IPS DF 4.7 (cell line): ENCODE data around the gene SSR2.

ENCODE experiments used
- DNase-seq: peaks from one replicate; pipeline ENCODE4 v3.0.0-alpha.2; 2013; ENCODE audit warnings: low spot score; ENCODE audit errors: extremely low read depth

Gene SSR2

DNA sequence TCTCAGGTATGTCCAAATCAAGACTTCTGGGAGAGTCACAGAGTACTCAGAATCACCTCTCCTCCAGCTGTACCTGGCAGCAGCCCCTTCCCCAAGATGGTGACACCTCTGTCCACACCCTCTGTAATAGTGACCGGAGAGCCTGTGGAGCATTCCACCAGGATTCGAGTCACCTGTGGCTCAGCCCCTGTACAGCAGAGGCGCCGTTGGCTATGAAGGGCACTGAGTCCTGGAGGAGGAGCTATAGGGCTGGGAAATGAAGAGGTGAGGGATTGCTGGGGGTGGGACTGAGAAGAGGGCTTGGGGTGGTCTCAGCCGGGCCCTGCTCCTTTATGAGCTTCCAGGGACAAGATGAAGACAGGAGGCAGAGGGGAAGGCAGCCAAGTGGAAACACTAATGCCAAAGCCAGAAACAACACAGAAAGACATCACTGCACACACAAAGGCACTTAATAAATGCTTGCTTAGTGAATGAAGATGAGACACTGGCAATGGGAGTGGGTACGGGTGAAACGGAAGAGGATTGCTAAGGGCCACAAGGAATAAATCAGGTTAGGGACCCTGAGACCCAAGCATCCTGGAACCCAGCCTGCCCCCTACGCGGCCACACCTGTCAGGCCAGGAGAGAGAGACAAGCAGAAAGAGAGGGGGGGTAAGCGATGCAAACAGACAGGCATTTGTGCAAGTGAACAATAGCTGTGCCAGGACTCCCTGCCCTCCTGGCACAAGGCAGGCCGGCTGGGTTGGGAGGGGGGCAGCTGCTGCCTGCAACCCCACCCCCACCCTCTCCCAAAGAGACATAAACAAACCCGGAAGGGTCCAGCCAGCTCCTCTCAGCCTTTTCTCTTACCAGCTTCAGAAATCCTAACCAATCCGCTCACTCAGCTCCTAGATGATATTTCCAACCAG is 46.3 kb downstream of the SSR2 start:
- no peak for DNase-seq

DNA sequence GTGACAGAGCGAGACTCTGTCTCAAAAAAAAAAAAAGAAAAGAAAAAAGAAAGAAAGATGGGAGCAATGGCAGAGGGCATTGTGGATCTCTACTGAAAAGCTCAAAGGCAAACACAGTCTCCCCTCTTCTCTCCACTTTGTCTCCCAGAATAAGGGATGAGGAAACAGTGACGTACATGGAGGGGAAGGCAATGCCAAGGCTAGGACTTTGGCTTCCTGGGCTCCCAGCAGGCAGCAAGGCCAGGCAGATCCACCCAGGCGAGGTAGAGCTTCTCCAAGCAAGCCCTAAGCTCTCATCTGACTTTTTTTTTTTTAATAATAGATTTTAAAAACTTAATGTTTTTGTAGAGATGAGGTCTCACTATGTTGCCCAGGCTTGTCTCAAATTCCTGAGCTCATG is 47.0 kb downstream of the SSR2 start:
- no peak for DNase-seq

DNA sequence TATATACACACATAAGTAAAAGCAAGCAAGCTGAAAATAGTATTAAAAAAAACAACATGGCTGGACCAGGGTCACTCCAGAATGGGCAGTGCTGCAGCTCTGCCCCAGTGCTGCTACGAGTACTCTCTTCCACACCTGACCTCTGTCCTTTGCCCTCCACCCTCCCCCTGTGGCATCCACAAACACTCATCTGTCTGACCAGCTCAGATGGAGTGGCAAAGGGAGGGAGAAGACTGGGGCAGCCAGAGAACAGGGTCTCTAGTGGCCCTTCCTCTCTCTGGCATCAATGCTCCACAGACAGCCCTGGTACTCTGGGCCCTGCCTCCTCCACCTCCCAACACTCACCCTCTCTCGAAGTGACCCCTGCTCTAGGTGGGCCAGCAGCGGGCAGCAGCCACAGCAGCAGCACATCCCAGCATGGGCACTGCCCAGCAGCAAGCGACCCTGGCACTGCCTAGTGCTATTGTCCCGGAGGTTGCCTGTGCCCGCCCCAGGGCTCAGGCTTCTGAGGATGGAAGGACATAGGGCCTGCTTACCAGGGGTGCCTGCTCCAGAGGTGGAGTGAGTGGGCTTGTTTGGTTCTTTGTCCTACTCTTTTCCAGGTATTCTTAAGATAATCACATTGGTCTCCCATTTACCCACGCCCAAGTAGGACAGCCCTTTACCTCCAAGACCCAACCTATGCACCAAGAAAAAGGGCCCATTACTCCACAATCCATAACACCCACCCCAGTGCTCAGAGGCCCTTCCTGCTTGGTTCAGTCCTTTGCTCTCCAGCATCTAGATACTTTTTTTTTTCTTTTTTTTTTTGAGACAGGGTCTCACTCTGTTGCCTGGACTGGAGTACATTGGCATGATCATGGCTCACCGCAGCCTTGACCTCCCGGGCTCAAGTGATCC is 48.6 kb downstream of the SSR2 start:
- no peak for DNase-seq

DNA sequence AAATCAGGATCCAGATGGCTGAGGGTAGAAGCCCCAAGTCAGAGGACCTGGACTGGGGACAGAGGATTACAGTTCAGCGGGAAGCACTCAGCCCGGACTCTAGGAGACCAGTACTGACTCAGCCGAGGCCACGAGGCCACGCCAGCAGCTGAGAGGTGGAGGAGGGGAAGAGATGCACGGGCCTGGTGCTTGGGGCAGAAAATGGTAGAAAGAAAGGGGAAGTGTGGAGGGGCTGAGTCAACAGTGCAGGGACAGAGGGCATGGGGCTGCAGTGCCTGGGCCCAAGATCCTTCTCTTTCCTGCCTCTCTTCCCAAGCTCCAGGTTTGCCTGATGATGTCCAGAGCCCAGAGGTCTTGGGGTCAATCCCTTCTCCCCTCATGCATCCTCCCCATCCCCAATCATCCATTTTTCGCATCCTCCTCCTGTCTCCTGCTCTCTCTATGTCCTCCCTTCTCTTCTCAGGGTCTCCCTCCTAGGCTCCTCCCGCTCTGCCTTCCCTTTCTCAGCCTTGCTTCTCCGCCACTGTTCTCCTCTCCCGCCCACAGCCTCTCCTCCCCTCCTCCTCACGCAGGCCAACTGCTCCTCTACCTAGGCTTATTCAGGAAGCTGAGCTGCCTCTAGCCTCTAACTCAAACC is 50.1 kb downstream of the SSR2 start:
- no peak for DNase-seq

DNA sequence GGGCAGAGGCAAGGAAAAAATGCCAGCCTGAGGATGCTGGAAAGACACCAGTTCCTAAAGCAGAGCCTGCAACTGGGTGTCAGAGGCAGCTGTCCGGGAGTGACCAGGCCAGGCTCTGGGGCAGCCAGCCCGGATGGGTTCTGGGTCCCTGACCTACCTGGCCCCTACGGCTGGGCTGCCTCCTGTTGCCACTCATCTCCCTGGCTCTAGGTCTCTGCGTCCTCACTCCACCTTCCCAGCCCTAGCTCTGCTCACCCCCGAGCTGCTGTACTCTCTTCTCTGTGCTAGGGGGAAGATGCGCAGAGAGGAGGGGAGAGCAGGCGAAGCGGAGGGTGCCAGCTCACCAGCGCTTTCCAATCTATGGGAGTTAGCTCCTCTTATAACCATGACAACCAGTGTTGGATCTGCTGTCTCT is 51.4 kb downstream of the SSR2 start:
- no peak for DNase-seq

DNA sequence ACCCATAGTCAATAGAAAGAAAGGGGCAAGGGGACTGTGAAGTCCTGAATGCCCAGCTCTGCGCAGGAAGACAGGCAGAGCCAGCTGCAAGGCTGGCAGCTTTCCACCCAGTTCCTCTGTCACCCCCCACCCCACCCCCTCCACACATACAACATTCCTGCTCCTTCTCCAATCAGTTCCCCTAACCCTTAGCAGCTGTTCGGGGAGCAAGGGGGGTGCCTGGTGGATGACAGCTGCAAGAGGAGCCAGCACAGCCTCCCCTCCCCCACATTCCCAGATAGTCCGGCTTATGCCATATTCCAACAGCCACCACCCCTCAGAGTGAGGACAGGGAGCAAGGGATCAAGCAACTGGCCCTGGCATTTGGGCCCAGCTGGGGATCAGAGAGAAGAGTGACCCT is 52.1 kb downstream of the SSR2 start:
- no peak for DNase-seq

DNA sequence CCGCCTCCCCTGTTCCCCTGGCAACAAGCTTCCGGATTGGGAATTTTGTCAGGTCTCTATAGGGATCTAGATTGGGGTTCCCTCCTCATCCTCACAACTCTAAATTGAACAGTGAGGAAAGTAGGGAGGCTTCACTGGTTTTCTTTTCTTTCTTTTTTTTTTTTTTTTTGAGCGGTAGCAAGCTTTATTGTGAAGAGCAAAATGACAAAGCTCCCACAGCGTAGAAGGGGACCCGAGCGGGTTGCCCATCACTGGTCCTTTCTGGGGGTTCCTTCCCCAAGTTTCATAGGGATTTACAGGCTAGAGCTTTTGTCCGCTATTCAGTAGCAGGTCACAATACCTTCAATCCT is 52.7 kb downstream of the SSR2 start:
- no peak for DNase-seq

DNA sequence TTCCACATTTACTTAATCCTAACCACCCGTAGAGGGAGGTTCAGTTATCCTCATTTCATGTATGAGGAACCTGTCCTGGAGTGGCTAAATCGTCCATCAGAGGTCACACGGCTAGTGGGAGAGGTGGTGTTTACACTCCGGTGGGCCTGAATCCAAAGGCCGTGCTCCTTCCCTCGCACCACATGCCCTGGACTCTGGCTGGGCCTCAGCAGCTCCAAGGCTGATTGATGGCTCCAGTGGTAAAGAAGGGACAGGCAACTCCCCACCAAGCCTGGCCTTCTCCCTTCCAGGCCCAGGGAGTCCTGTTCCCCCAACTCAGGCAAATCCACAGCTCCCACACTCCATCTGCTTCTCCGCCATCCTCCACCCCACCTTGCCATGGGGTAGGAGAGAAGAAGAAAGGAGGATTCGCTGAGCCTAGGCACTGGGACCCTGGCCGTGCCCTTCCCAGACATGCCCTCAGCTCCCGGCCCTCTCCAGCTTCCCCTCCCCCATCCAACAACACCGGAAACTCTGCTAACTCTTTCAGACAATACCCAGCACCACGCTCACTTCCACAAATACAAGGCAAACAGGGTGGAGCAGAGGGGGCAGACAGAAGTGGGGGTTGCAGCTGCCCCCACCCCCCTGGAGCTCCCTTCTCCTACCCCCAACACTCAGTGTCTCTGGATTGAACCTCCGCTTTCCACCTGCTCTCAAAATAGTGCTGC is 53.3 kb downstream of the SSR2 start:
- no peak for DNase-seq

DNA sequence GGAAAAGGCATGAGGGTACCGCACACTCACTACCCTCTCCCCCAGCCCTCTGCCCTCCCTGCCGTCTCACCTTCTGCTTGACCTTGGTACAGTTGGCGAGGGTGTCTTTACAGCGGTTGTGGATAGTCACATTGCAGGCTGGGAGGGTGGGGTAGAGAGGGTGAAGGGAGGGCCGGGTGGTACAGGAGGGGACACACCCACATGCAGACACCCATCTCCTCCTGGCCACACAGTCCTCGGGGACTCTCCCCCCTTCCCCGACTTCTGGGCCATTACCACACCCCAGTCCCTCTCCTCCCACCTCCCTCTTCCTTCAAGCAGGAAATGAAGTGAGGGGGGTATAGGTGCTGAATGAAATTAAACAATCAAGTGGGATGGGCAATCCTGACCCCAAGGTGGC is 54.0 kb downstream of the SSR2 start:
- DNase-seq = no peak

DNA sequence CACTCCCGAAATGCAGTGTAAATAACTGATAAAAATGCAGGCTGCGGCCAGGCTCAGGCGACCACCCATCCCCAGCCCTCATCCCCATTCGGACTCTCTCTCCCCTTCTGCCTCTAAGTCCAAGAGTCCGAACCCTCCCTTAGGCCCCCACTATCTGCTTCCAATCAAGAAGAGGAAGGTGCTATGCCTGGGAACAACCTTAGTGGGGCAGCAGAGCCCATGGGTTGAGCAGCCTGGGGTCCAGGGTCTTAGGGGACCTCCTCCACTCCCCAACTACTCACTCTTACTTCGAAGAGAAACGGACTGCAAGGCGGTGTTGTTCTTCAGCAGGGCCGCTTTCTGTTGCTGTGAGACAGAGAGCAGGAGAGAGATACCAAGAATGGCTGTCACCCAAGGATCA is 54.6 kb downstream of the SSR2 start:
- no peak for DNase-seq

DNA sequence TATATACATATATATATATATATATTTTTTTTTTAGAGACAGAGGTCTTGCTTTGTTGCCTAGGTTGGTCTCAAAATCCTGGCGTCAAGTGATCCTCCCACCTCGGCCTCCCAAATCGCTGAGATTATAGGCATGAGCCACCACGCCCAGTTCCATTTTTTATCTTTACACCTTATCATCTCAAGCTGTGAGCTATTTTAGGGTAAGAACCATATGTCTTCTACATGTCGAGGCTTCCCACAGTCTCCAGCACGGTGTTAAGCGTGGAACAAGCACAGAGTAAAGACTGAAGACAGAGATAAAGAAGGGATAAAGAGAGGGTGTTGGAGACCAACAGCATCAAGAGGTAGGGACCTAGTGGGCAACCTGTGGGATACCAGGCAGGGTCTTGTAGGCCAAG is 56.6 kb downstream of the SSR2 start:
- DNase-seq = no peak

DNA sequence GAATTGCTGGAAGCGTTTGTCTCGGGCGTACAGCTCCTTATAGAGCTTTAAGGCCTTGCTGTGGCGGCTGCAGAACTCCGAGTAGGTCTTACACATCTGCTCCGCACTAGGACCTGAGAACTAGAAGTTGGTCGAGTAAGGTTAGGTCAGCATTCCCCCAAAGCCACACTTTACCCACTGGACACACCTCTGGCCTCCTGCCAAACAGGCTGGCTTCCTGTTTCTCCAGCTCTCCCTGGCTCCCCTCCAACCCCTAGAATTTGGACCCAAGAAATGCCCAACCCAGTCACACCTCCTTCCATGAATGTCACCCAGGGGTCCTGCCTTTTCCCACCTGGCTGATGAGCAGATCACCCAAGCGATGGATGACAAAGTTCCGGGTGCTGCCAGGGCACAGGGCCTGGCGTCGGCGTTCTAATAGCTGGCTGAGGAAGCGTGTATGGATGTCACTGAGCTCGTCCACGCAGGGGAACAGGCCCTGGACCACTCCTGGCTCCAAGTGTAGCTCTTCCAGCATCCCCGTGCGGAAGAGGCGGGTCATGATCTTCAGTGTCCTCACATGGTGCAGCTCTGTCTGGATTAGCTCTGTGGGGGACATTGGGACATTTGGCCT is 58.0 kb downstream of the SSR2 start:
- no peak for DNase-seq

DNA sequence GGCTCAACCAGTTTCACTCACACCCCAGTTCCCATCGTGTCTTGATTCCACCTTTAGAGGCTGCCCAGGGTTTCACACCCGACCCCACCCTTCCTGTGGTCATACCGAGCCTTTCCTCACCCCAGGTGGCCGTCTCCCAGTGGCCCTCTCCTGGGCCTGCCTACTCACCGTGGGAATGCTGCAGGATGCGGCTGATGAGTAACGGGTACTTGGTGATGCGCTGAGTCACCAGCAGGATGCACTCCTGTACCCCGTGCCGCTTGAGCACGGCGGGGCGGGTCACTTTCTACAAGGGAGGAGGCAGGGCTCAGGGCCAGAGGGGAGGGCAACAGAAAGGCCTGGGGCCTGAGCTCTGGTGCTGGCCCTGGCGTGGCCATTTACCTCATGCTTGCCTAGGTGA is 58.8 kb downstream of the SSR2 start:
- DNase-seq = no peak

DNA sequence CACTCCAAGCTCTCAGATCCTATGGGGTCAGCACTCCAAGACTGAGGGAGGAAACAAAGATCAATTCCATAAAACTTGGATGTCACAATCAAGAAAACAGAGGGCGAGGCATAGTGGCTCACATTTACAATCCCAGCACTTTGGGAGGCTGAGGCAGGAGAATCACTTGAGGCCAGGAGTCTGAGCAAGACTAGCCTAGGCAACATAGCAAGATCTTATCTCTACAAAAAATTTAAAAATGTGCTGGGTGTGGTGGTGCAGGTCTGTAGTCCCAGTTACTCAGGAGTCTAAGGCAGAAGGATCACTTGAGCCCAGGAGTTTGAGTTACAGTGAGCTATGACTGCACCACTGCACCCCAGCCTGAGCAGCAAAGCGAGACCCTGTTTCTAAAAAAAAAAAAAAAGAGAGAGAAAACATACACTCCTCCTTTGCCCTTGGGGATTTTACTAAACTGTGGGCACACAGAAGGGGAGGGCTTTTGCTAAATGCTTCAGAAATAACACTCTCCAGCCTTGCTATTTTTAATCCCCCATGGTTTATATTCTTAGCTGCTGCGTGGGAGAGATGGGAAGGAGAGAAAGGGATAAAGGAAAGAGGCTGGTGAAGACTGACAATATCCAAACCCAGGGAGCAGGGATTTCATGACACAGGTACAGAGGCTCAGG is 60.5 kb downstream of the SSR2 start:
- DNase-seq = no peak
